HepG2 (cell line): ENCODE results near the gene MVP. TPM values are rescaled to one million over a fixed set of nuclear protein-coding genes. Genes with fewer than 3 reads are reported as not detected.

Experiments used
- ATAC-seq: fragments of 200-7000 bp; cut with Tn5 transposase; 3 replicates; pipeline ENCODE4 v1.9.1; 2020; ENCODE audit warnings: mild to moderate bottlenecking, moderate library complexity
- BruUV-seq: library from RNA; stranded (reverse); fragments of 400-500 nt; replicated peaks from 2 replicates; lab custom pipeline; 2021; lab: Mats Ljungman, UMichigan
- CTCF ChIA-PET: fragments of 300-600 bp; formaldehyde crosslinking; extraction: SDS; loops from one replicate; lab custom pipeline; 2021; ENCODE audit warnings: low total read pairs, inconsistent platforms, low intra/inter-chr PET ratio; lab: Yijun Ruan, JAX
- POLR2A ChIA-PET: fragments of 350-600 bp; sonication (Branson Sonifier 250); formaldehyde crosslinking; loops from one replicate; lab custom pipeline; 2020; ENCODE audit warnings: antibody characterized with exemption, inconsistent platforms; lab: Yijun Ruan, JAX
- DNase-seq: peaks from one replicate; pipeline ENCODE4 v3.0.0-alpha.2; 2015; ENCODE audit warnings: low spot score
- FAIRE-seq: peaks from 3 replicates; lab custom pipeline; 2011; peaks lifted over from hg19 to GRCh38; lab: Jason Lieb, UNC
- H2AFZ ChIP-seq: one replicate; pipeline ENCODE4 v1.6.1; 2011; ENCODE audit warnings: low read length, inconsistent platforms
- H3K27ac ChIP-seq: fragments of 300-600 bp; 3 replicates; pipeline ENCODE4 v1.8.0; 2011; ENCODE audit warnings: mixed run types, mild to moderate bottlenecking, mixed read lengths, low read length, inconsistent platforms; ENCODE audit not compliant: insufficient read depth; ENCODE audit errors: extremely low read length
- H3K27me3 ChIP-seq, 2 experiments: fragments of 200-600 bp in 1 of 2; 2 replicates in 1 of 2; 3 replicates in 1 of 2; pipeline versions ENCODE4 v1.6.0 to v1.8.0; 2011; ENCODE audit warnings: low read length in 2 of 2, mild to moderate bottlenecking in 2 of 2, moderate library complexity in 2 of 2, inconsistent platforms in 1 of 2; ENCODE audit not compliant: insufficient read depth in 2 of 2, control insufficient read depth in 1 of 2
- H3K36me3 ChIP-seq, 2 experiments: fragments of 200-600 bp in 1 of 2; replicated peaks in 1 of 2; 2 replicates in 1 of 2; 3 replicates in 1 of 2; pipeline versions ENCODE4 v1.5.1 to v1.8.0; 2011; ENCODE audit warnings: low read length in 2 of 2, inconsistent platforms in 1 of 2; ENCODE audit not compliant: insufficient read depth in 2 of 2, control insufficient read depth in 1 of 2
- H3K4me1 ChIP-seq: 2 replicates; pipeline ENCODE4 v1.5.1; 2012; ENCODE audit warnings: low read length, inconsistent platforms; ENCODE audit not compliant: insufficient read depth
- H3K4me2 ChIP-seq: 2 replicates; pipeline ENCODE4 v1.6.0; 2011; ENCODE audit warnings: low read depth, low read length, inconsistent platforms
- H3K4me3 ChIP-seq, 3 experiments: fragments of 200-600 bp in 1 of 3; sonication (generic), shearing (Covaris generic) in 1 of 3; replicated peaks in 1 of 3; 2 replicates each; pipeline ENCODE4 v1.5.1; 2011 to 2016; ENCODE audit warnings: low read length in 3 of 3, inconsistent platforms in 2 of 3, low read depth in 2 of 3, mild to moderate bottlenecking in 2 of 3, control low read depth in 1 of 3, mixed read lengths in 1 of 3; ENCODE audit not compliant: insufficient read depth in 1 of 3
- H3K79me2 ChIP-seq: one replicate; pipeline ENCODE4 v1.6.1; 2011; ENCODE audit warnings: low read length, inconsistent platforms; ENCODE audit not compliant: insufficient read depth
- H3K9ac ChIP-seq: 2 replicates; pipeline ENCODE4 v1.6.0; 2011; ENCODE audit warnings: mild to moderate bottlenecking, low read depth, low read length, inconsistent platforms; ENCODE audit not compliant: insufficient read depth
- H3K9me3 ChIP-seq: 2 replicates; pipeline ENCODE4 v1.5.1; 2012; ENCODE audit warnings: mild to moderate bottlenecking, low read length
- H4K20me1 ChIP-seq: 2 replicates; pipeline ENCODE4 v1.6.0; 2011; ENCODE audit warnings: inconsistent platforms, mild to moderate bottlenecking, low read length, moderate library complexity; ENCODE audit not compliant: insufficient read depth
- CEBPB ChIP-seq: IDR thresholded peaks from 2 replicates; pipeline ENCODE4 v1.6.1; 2011; ENCODE audit warnings: low read depth, low read length, improper control_type of control experiment, borderline replicate concordance
- DRAP1 ChIP-seq: IDR thresholded peaks from 2 replicates; pipeline ENCODE4 v1.6.1; 2016; ENCODE audit warnings: missing genetic modification reagents, missing compliant biosample characterization
- GPBP1L1 ChIP-seq: sonication (generic); formaldehyde crosslinking; IDR thresholded peaks from 2 replicates; pipeline ENCODE4 v1.5.0; 2020; ENCODE audit warnings: mild to moderate bottlenecking, missing genetic modification reagents
- KLF13 ChIP-seq: sonication (generic); formaldehyde crosslinking; IDR thresholded peaks from 2 replicates; pipeline ENCODE4 v1.4.0; 2020; ENCODE audit warnings: mild to moderate bottlenecking, missing genetic modification reagents
- MED13 ChIP-seq: sonication (generic); formaldehyde crosslinking; IDR thresholded peaks from 2 replicates; pipeline ENCODE4 v1.5.0; 2020; ENCODE audit warnings: missing genetic modification reagents
- NR1H2 ChIP-seq: sonication (generic); formaldehyde crosslinking; IDR thresholded peaks from 2 replicates; pipeline ENCODE4 v1.8.1; 2022; ENCODE audit warnings: low read depth, missing genetic modification reagents, borderline replicate concordance
- ZNF629 ChIP-seq: sonication (generic); formaldehyde crosslinking; conservative IDR thresholded peaks from 2 replicates; pipeline ENCODE4 v1.5.0; 2020; ENCODE audit warnings: missing genetic modification reagents
- WGBS: methylation state at CpG from one replicate; pipeline ENCODE4 v1.1.6; 2017; ENCODE audit warnings: low lambda C conversion rate; 5-methylcytosine and 5-hydroxymethylcytosine counted together
- in situ Hi-C: cut with HindIII; loops from 2 replicates; pipeline ENCODE4 v1.10.0; 2017; ENCODE audit warnings: low pct_unique_long_range_greater_than_20kb; ENCODE audit not compliant: extremely low pct_ligation_motif_present
- intact Hi-C: fragments of 100-400 bp; cut with micrococcal nuclease; formaldehyde crosslinking; loops from one replicate; pipeline ENCODE4 v1.10.0; 2022; ENCODE audit not compliant: unreplicated experiment
- polyA plus RNA-seq, 8 experiments: library from polyadenylated mRNA; depleted of rRNA in 3 of 8; stranded (reverse) in 7 of 8; unstranded in 1 of 8; fragments of >200 nt; fragmentation: Illumina TruSeq in 4 of 8; extraction: Trizol in 4 of 8; gene quantifications; 2 replicates each; pipeline versions ENCODE4 v1.2.1 to v1.2.3, GENCODE V29; 2011 to 2016; ENCODE audit warnings: low read depth in 4 of 8, missing spikeins in 1 of 8, mixed read lengths in 1 of 8; ENCODE audit not compliant: insufficient read depth in 1 of 8
- total RNA-seq, 5 experiments: library from RNA; depleted of rRNA; stranded (reverse); fragments of >200 nt; fragmentation: Illumina TruSeq; extraction: Trizol; gene quantifications; 2 replicates each; pipeline ENCODE4 v1.2.3, GENCODE V29; 2016; ENCODE audit warnings: low read depth in 1 of 5

Gene MVP
- total and polyA plus RNA-seq, 2 of the 13 experiments (the other 11 are each of a cell fraction or from before 2014, with no cell fraction given), result 22.9 to 43.5 TPM

- no peak overlapping the region for H3K27ac ChIP-seq
- CTCF ChIA-PET, result no interaction called here
- no peaks in the 10 kb centered on the region for H4K20me1 ChIP-seq
- H3K36me3 ChIP-seq, result peaks cover 3% of the 10 kb centered on the region in 2 experiments; a peak in 2 of 5 replicates
- no peaks in the 10 kb centered on the region for H3K9me3 ChIP-seq
- no peak overlapping the region for H3K4me3 ChIP-seq
- H3K4me2 ChIP-seq, result no peak overlapping the region
- DNase-seq (no peak), ATAC-seq (no peak), FAIRE-seq (no peak)
- intact Hi-C loops (no loop called here), in situ Hi-C loops (no loop called here)
- TF ChIP-seq KLF13 (CRISPR knock-in tag), result no peak
- TF ChIP-seq ZNF629 (CRISPR knock-in tag), result 0 out of 2 replicates have a peak, but pooled peaks have one; percentile 21
- TF ChIP-seq MED13 (CRISPR knock-in tag), result no peak
- TF ChIP-seq GPBP1L1, result no peak
- no peak for TF ChIP-seq DRAP1 (CRISPR knock-in tag)
- POLR2A ChIA-PET, result interaction anchor here (3.6 kb wide), 1 partner anchor 14 kb away, joined by 11 read pairs; no protein-coding TSS in a partner anchor
- WGBS, result 95% methylated on average over 8 of the region's 8 CpGs
- no peak overlapping the region for H3K9ac ChIP-seq
- no peak overlapping the region for H2AFZ ChIP-seq
- no peaks in the 10 kb centered on the region for H3K27me3 ChIP-seq
- H3K79me2 ChIP-seq, result no peaks in the 10 kb centered on the region
- no TSS peak for BruUV-seq
- H3K4me1 ChIP-seq, result no peaks in the 10 kb centered on the region
These were observed 23.7 kb downstream of the MVP start for GRCh38 chr16:29843931-29844330.

- intact Hi-C loops, result no loop called here
- H3K4me2 ChIP-seq, result no peak overlapping the region
- H3K4me1 ChIP-seq, result no peaks in the 10 kb centered on the region
- no peak overlapping the region for H3K9ac ChIP-seq
- no peaks in the 10 kb centered on the region for H3K9me3 ChIP-seq
- H3K36me3 ChIP-seq, result peaks cover 3% of the 10 kb centered on the region in 2 experiments; a peak in 2 of 5 replicates
- POLR2A ChIA-PET, result interaction anchor here (1.4 to 3.6 kb wide), 2 partner anchors 15 to 18 kb away, joined by 3 to 11 read pairs; no protein-coding TSS in a partner anchor
- DNase-seq (no peak), FAIRE-seq (no peak), ATAC-seq (no peak)
- no peaks in the 10 kb centered on the region for H3K27me3 ChIP-seq
- H3K4me3 ChIP-seq, result no peak overlapping the region
- TF ChIP-seq NR1H2 (CRISPR knock-in tag), result no peak
- 0 out of 2 replicates have a peak, but pooled peaks have one; percentile 19 for TF ChIP-seq CEBPB
- H4K20me1 ChIP-seq, result no peaks in the 10 kb centered on the region
- in situ Hi-C loops, result no loop called here
- H3K27ac ChIP-seq, result no peak overlapping the region
- no peaks in the 10 kb centered on the region for H3K79me2 ChIP-seq
- 93% methylated on average over 27 of the region's 28 CpGs for WGBS
- no TSS peak for BruUV-seq
- no peak overlapping the region for H2AFZ ChIP-seq
- CTCF ChIA-PET, result no interaction called here
These were observed 24.5 kb downstream of the MVP start for GRCh38 chr16:29844575-29845331.
